GM03348 (cell line): ENCODE results near the gene FAM193B.

Source experiments
- DNase-seq: peaks from one replicate; pipeline ENCODE4 v3.0.0; 2012; ENCODE audit warnings: low spot score

Gene FAM193B

DNA sequence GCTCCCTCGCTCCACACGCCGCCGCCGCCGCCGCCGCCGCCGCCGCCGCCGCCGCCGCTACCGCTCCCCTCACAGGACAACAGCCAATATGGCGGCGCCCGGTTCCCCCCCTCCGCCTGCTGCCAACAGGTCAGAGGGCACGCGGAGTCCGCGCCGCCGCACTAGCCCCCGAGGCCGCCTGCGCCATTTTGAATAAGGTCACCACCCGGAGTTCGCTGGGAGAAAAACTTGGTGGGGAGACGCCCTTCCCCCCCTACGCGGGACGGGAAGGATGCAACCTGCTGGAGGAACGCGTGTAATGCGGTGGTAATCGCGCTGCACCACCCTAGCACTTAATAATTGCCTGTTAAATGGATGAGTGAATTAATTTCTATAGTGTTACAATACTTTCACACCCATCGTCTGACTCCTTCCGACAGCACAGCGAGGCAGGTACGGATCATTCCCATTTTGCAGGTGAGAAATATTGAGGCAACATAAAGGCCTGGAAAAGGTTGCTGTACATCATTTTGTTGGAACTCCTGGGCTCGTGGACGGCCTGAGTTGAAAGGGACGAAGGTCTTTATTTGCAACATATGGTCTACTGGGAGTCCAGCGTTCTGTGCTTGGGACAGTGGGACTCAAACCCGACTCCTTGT, at the start of gene FAM193B:
Gene FAM193B (minus strand): TSS at position 90 of the 638 bp plus-strand sequence. CDS start 105 bp downstream, outside the sequence.
- peak; percentile 98 for DNase-seq

DNA sequence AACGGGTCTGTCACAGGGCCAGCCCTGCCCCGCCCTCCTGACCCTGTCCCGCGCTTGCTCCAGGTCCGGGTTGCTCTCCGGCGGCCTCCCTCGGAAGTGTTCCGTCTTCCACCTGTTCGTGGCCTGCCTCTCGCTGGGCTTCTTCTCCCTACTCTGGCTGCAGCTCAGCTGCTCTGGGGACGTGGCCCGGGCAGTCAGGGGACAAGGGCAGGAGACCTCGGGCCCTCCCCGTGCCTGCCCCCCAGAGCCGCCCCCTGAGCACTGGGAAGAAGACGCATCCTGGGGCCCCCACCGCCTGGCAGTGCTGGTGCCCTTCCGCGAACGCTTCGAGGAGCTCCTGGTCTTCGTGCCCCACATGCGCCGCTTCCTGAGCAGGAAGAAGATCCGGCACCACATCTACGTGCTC, 49.8 kb upstream of the FAM193B start:
- no peak for DNase-seq

DNA sequence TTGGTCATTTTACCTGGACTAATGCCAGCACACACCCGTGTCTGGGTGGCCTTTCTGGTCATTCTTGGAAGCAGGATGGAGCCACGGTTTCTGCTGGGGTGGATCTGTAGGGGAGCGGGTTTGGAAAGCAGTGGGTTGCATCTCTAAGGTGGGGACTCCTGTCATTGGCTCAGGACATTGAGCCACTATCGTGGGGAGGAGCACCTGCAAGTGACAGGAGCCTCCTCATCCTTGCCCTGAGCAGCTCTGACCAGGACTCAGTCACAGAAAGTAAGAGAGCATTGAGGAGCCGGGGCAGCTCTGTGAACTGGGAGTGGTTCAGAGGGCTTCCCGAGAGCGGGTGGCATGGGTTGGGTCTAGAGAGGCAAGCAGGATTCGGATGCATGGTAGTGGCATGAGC, 49.3 kb upstream of the FAM193B start:
- DNase-seq = no peak

DNA sequence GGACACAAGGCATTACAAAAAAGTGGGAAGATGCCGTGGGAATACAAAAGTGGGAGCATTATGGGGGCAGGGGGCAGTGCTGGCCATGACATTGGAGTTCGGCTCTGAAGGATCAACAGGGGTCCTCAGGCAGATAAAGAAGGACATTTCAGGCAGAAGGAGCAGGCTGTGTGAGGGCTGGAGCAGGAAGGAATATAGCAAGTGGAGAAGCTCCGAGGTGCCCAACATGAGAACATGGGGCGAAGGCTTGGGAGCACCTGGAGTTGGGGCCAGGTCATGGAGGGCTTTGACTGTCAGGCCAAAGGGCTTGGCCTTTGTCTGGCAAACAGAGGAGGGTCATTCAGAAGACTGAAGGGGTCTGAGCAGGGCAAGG, 48.1 kb upstream of the FAM193B start:
- no peak for DNase-seq

DNA sequence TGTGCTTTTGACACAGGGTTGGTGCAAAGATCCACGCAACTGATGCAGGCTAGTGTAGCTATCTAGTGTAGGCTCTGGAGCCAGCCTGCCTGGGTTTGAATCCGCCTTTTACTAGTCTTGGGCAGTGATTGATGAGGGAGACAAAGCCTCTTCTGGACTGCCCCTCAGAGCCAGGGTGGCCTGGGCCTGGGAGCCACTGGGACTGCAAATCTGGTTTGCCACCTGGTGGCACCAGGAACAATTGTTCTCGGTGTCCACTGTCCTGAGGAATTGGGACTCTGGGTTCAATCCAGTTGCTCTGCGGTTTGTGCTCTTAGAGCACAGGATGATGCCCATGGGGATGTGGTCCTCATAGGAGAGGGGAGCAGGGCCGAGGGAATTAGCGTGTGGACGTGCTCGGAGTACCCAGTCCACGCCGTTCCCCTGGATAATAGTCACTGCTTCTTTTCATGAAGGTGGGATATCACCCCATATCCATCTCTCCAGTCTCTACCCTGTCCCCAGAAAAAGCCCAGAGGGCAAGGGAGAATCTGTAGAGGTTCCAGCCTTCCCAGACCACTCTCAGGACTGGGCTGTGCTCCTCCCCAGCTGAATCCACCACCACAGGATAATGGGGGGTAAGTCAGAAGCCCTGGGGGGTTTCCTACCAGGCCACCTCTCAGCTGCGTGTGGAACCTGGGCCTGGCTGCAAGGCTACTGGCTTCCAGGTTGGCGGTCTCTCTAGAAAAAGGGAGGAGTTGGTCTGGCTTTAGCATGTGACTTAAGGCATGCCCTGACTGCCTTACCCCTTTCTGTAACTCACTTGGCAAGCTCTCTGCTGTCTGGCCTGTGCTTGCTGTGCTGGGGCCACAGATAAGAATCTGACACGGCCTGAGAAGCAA, 47.5 kb upstream of the FAM193B start:
- no peak for DNase-seq

DNA sequence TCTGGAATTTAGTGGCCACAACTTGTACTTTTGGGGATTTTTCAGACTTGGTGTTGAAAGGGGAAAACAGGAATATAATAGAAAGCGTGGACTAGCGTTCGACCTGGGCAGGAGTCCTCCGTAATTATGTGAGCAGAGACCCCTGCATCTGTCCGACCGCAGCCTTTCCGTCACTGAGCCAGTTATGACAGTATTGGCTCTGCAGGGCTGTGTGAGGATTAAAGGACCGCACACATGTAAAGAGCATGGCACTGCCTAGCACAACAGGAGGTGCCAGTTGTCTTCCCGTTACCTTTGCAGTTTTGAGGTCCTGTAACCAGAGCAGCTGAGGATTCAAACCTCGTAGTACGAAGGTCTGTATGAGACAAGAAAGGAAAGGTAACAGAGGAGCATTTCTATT, 46.8 kb upstream of the FAM193B start:
- no peak for DNase-seq

DNA sequence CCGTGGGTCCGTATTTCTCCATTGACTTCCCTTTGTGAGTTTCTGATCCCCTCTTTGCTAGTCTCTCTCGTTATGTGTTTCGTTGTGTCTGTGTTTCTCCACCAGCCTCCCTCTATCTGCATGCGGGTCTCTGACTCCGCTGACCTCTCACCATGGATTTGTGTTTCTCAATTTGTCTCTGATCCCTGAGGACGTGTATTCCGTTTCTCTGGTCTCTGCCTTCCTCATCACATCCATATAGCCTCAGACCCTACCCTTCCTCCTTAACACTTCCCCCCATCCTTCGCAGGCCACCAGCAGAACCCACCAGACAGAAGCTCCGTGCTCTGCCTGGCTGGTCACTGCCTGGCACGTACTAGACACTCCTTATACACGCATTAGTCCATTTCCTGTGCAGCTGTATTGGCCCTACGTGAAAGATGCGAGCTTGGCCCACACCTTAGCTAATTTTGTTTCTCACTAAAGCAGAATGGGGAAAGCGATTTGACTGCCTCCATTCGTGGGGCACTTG, 46.2 kb upstream of the FAM193B start:
- DNase-seq = peak; percentile 40

DNA sequence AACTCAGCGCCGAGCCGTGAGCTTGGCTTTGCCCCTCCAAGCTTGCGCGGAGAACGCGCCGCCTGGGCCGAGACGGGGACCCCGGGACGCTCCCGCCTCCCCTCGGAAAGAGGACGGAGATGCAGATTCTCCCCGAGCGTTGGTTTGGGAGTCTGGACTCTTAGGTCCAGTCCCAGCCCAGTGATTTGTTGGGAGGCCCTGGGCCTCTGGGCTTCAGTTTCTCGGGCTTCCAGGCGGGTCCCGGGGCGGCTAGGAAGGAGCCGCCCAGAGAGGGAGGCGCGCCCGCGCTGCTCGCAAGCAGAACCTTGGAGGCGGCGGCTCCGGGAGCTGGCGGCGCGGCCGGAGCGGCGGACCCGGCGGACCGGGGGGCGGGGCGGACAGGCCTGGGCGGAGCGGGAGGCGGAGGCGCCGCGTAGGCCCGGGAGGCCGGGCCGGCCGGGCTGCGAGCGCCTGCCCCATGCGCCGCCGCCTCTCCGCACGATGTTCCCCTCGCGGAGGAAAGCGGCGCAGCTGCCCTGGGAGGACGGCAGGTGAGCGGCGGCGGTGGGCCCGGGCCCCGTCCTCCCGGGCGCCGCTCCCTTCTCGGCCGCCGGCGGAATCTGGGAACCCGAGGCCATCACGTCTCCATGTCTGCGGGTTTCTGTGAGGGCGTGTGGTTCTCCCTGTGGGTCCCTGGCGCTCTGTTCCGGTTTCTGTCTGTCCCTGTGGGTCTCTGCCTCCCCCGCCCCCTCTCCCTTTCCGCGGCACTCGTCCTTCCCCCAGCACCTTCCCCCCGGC, 45.6 kb upstream of the FAM193B start, which contains the start of gene B4GALT7:
Gene B4GALT7 (plus strand): TSS at position 402 of the 777 bp plus-strand sequence. CDS start 79 bp downstream, at position 481.
- peak; percentile 97 for DNase-seq

DNA sequence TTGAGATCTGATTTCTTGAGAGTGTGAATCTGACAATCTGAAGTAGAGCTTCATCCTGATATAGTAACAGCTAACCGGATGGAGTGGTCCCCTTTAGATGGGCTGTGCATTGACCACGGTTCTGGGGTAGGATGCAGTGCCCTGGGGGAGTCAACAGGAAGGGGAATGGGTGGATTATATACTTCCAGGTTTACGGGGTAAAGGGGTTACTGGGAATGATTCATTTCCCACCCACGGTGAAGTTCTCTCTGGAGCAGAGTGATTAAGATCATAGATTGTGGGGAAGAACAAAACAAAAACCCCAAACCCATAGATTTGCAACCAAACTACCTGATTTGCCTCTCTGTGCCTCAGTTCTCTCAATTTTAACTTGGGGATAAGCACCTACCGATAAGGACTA, 44.1 kb upstream of the FAM193B start:
- no peak for DNase-seq

DNA sequence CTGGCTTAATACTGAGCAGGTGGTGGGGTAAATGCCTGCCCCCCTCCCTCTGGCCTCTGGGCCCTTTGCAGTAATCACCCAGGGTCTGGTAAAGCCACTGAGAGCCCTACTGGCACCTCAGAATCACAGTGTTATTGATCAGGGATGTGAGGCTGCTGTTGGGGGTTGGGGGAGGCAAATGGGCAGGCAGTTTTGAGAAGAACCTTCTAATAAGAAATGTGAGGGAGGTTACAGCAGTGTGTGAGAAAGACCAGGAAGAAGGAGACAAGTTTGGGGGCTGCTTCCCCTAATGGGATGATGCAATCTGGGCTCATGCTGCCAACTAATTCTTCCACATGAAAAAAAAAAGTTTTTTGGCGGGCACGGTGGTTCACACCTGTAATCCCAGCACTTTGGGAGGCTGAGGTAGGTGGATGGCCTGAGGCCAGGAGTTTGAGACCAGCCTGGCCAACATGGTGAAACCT, 42.4 kb upstream of the FAM193B start:
- DNase-seq = no peak

DNA sequence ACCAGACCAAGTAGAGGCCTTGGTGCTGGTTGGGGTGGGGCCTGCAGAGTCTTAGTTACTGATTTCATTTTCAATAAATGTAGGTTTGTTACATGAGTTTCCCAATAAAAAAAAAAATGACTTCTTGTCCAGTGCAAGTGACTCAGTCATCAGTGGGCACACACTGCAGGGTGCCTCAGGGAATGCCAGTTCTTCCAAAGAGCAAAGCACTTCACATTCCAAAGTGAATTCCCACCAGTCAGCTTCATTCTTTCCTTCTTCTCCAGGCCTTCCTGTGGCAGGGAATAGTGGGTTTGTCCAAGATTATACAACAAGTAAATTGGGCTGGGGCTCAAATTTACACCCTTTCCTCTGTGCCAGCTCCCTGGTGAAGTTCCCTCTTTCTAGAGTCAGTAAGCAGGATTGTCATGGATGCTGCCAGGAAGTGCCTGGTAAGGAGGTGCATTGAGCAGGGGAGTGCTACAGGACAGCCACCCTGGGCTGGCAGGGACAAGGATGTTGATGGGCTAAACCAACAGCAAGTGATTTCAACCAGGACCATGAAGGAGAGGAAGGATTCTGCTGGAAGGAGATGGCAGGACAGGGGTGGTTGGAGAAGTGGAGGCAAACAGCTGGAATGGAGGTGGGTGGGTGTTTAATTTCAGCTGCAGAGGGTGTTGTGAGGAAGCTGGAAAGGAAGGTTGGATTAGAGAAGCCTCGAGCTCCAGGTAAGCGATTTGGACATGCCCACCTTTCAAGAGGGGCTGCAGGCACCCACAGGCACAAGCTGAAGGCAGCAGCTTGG, 41.8 kb upstream of the FAM193B start:
- DNase-seq = no peak

DNA sequence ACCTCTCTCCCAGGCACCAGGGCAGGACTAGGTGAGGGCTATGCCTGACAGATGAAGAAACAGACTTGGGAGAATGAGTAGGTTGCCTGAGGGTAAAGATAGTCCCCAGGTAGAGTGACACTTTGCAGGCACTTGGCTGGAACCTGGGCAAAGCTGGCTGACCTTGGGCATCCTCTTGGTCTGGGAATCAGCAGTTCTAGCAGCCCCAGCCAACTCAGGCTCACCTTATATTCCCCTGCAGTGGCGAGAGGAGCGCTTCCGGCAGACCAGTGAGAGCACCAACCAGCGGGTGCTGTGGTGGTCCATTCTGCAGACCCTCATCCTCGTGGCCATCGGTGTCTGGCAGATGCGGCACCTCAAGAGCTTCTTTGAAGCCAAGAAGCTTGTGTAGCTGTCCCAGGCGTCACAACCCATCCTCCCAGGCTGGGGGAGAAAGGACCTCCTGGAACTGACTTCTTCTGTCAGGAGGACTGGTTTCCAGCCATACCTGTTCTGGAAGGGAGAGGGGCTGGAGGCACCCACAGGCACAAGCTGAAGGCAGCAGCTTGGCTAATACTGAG, 40.7 kb upstream of the FAM193B start:
- no peak for DNase-seq

DNA sequence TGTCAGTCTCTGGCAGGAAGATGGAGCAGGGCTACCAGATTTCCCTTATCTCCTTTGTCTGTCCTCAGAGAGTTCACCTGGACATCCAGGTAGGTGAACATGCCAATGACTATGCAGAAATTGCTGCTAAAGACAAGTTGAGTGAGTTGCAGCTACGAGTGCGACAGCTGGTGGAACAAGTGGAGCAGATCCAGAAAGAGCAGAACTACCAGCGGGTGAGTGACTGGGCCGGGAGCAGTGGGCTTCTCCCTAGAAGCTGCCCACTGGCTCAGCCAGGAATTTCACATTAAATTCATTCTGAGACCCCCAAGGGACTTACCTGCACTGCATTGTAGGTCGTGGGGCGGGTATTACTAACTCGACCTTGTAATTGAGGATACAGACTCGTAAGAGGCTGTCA, 39.7 kb upstream of the FAM193B start:
- DNase-seq = no peak

DNA sequence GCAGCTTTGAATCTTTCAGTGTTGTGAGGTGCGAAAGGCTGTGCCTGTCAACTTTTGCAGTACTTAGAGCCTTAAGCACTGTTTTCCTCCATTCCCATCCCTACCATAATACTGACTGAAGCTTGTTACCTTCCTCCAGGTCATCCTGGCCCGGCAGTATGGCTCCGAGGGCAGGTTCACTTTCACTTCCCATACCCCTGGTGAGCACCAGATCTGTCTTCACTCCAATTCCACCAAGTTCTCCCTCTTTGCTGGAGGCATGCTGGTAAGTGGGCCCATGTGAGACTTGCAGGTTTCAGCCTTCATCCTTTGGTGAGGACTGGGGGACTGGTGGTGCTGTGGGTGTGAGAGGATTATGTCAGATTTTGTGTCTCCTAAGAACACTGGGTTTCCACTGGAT, 39.1 kb upstream of the FAM193B start:
- no peak for DNase-seq

DNA sequence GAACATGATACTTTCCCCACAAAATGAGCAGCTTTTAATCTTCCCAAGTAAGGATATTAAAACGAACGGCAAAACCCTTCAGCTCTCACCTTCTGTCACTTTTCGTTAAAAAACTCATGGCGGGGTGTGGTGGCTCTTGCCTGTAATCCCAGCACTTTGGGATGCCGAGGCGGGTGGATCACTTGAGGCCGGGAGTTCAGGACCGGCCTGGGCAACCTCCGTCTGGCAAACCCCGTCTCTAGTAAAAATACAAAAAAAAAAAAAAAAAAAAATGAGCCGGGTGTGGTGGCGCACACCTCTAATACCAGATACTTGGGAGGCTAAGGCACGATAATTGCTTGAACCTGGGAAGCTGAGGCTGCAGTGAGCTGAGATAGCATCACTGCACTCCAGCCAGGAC, 38.5 kb upstream of the FAM193B start:
- DNase-seq = no peak

DNA sequence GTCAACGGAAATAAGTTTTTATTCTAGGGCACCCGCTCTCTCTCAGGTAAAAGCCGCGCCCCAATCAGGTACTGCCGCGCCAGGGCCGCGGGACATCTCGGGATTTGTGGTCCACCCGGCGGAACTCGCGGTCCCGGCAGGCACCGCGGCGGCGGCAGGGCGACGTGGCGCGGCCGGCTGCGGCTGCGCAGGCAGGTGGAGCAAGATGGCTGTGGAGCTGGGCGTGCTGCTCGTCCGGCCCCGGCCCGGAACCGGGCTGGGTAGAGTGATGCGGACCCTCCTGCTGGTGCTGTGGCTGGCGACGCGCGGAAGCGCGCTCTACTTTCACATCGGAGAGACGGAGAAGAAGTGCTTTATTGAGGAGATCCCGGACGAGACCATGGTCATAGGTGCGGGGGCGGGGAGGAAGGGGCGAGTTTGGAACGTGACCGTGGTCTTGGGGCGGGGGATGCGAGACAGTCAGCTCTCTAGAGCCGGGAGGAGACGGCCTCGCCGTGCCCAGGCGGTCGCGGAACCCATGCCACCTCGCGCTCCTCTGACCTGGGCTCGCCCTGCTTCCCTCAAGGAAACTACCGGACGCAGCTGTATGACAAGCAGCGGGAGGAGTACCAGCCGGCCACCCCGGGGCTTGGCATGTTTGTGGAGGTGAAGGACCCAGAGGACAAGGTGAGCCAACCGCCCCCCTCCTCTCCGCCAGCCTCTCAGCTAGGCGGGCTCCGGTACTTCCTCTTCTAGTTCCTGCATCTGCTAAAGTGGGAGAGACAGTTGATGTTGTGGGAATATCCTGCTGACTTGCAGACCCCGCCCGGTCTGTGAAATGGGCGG, 37.9 kb upstream of the FAM193B start, which contains the start of gene TMED9:
Gene TMED9 (plus strand): TSS at position 194 of the 825 bp plus-strand sequence. CDS start 12 bp downstream, at position 206.
- peak; percentile 96 for DNase-seq

DNA sequence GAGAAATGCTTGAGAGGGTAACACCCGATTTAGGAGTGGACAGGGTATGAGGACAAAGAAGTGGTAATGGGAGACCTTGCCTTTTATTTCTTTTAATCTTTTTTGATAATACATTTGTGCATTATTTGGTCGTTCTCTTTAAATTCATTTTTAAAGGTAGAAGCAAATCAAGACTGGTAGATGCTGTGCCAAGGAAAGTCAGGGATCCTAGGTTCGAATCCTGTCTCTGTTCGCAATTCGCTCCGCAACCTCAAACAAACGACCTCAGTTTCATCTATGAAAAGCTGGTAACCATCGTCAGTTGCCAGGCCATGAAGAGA, 37.3 kb upstream of the FAM193B start:
- DNase-seq = no peak

DNA sequence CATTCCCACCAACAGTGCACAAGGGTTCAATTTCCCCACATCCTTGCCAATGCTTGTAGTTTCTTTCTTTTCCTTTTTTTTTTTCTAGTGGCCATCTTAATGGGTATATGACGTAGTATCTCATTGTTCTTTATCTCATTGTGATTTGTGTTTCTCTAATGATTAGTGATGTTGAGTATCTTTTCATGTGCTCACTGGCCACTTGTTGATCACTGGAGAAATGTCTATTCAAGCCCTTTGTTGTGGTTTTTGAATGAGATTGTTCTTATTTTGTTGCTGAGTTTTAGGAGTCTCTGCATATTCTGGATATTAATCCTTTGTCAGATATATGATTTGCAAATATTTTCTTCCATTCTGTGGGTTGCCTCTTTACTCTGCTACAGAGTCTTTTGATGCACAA, 36.0 kb upstream of the FAM193B start:
- no peak for DNase-seq

DNA sequence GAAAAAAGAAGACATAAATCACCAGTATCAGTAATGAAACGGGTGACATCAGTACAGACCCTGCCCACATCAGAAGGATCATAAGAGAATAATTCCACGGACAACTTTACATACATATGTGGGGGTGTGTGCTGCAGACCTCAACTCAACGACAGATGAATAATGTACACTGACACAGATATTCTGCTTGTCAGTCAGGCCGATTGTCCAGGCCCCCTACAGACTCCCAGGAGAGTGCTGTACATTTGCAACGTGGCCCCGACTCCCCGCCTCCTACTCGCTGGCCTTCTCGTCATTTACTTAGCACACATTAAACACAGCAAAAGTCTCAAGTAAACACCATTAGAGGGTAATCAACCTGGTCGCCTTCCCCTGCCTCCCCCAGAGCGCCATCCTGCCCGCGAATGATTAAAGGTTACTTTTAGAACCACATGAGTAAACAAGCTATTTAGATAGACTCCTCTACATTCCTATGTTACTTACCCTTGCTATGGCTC, 34.1 kb upstream of the FAM193B start:
- DNase-seq = no peak

DNA sequence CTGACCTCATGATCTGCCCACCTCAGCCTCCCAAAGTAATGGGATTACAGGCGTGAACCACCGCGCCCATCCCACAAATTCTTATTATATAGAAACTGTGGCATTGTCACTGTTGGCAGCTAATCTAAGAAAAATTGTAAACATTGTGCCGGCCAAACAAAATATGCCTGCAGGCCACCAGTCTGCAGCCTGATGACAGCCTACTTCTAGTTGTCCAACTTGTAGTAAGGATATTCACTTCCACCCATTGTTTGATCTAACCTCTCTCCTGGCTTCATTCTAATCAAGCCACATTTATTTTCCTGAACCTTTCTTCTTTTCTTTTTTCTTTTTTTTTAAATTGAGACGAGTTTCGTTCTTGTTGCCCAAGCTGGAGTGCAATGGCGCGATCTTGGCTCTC, 24.0 kb upstream of the FAM193B start:
- DNase-seq = no peak
